ENCODE results near the gene CTU1.

- no peak for TF ChIP-seq CTCF (conservative IDR thresholded peaks at IDR 0.05; ENCODE audit: low read length)
- TF ChIP-seq EZH2phosphoT487 (IDR thresholded peaks at IDR 0.05; ENCODE audit: borderline replicate concordance, low read depth, low read length) = no peak
These were observed 33.0 kb upstream of the CTU1 start for GRCh38 chr19:51141181-51141580.
